ENCODE measurements around the gene IPO8. TPM values are rescaled to one million over a fixed set of nuclear protein-coding genes. Genes with fewer than 3 reads are reported as not detected.
A peak's percentile ranks its signal among the peaks of the same experiment; 100 is the strongest.

The IPO8 gene
- total and polyA plus RNA-seq, 2 of the 4 experiments (the other 2 are of a cell fraction) = 11.1 to 31.5 TPM

- WGBS, 2 experiments (ENCODE audit: extremely low coverage in 2 of 2, insufficient read length in 1 of 2) = no CpG with 5 or more reads among the region's 2 CpGs
- ChIA-PET POLR2A (ENCODE audit: unreplicated experiment) (no interaction called here), CTCF (no interaction called here)
These were observed 37.4 kb upstream of the IPO8 start for GRCh38 chr12:30732954-30733637.

More at GRCh38 chr12:30732954-30733637, 37.4 kb upstream of the IPO8 start:
- Histone ChIP-seq H3K27ac (ENCODE audit: insufficient read depth, low read length) (no peak overlapping the region), H3K4me1 (ENCODE audit: control insufficient read depth, insufficient read depth, low read length) (peaks cover 3% of the 10 kb centered on the region), H2AFZ (replicated peaks; ENCODE audit: low read length, poor library complexity) (no peak overlapping the region), H3K9ac (ENCODE audit: low read depth, low read length) (no peak overlapping the region), H4K8ac (ENCODE audit: low read depth in 2 of 2, low read length in 2 of 2) (no peak overlapping the region), H2BK5ac (ENCODE audit: low read depth, low read length, poor library complexity, severe bottlenecking) (no peak overlapping the region), H3K4ac (ENCODE audit: low read depth, low read length) (no peak overlapping the region), H3K27me3 (ENCODE audit: control insufficient read depth, insufficient read depth, low read length) (no peaks in the 10 kb centered on the region), H4K91ac (ENCODE audit: insufficient read depth, low read depth, low read length) (no peak overlapping the region), H3K36me3 (ENCODE audit: control insufficient read depth, insufficient read depth, low read length) (peaks cover 16% of the 10 kb centered on the region), H4K5ac (ENCODE audit: low read depth, low read length) (no peak overlapping the region), H2AK9ac (replicated peaks; ENCODE audit: low read depth, low read length, poor library complexity) (no peak overlapping the region), H2BK120ac (ENCODE audit: low read depth, low read length) (no peak overlapping the region), H3K14ac (replicated peaks; ENCODE audit: low read depth, low read length) (no peak overlapping the region), H3K56ac (ENCODE audit: extremely low read depth, insufficient read depth, low read length) (no peak overlapping the region), H2AK5ac (ENCODE audit: low read depth, low read length) (no peak overlapping the region), H2BK20ac (ENCODE audit: low read depth, low read length) (no peak overlapping the region), H3K9me1 (ENCODE audit: insufficient read depth, low read length) (no peaks in the 10 kb centered on the region), H2BK15ac (ENCODE audit: low read depth, low read length) (no peak overlapping the region), H3K4me2 (ENCODE audit: low read depth, low read length) (no peak overlapping the region), H3K4me3 (ENCODE audit: insufficient read depth, low read depth, low read length) (no peak overlapping the region), H3K23ac (ENCODE audit: low read depth, low read length) (no peak overlapping the region), H3K79me1 (ENCODE audit: low read depth in 1 of 2, low read length in 2 of 2) (peaks cover 16 to 17% of the 10 kb centered on the region in 2 experiments), H4K20me1 (ENCODE audit: insufficient read depth, low read length) (no peaks in the 10 kb centered on the region), H3K9me3 (ENCODE audit: control insufficient read depth, insufficient read depth, low read length) (no peaks in the 10 kb centered on the region), H3K18ac (ENCODE audit: low read depth, low read length) (no peak overlapping the region)
- in situ Hi-C loops (cut with MboI; ENCODE audit: low sequenced_read_pairs) (no loop called here), intact Hi-C loops (cut with micrococcal nuclease) (no loop called here), dilution Hi-C loops (cut with HindIII; ENCODE audit: low sequenced_read_pairs, unreplicated experiment) (no loop called here)
- TF ChIP-seq, protein P1, sequence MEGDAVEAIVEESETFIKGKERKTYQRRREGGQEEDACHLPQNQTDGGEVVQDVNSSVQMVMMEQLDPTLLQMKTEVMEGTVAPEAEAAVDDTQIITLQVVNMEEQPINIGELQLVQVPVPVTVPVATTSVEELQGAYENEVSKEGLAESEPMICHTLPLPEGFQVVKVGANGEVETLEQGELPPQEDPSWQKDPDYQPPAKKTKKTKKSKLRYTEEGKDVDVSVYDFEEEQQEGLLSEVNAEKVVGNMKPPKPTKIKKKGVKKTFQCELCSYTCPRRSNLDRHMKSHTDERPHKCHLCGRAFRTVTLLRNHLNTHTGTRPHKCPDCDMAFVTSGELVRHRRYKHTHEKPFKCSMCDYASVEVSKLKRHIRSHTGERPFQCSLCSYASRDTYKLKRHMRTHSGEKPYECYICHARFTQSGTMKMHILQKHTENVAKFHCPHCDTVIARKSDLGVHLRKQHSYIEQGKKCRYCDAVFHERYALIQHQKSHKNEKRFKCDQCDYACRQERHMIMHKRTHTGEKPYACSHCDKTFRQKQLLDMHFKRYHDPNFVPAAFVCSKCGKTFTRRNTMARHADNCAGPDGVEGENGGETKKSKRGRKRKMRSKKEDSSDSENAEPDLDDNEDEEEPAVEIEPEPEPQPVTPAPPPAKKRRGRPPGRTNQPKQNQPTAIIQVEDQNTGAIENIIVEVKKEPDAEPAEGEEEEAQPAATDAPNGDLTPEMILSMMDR (conservative IDR thresholded peaks at IDR 0.05; ENCODE audit: low read depth, low read length) = no peak
- TF ChIP-seq MAFK (IDR thresholded peaks at IDR 0.05; ENCODE audit: low read depth, low read length) (no peak), FOS (IDR thresholded peaks at IDR 0.05; ENCODE audit: low read depth, low read length) (no peak), ELK1 (IDR thresholded peaks at IDR 0.05; ENCODE audit: borderline replicate concordance, low read depth, low read length) (no peak)
- ATAC-seq (ENCODE audit: low read depth) = no peak; the same call in 1 of the 2 replicates
- peak; percentile 17 for DNase-seq
- BruUV-seq (replicated peaks) = no TSS peak

All from IMR-90 (cell line).